Activated CD8-positive, alpha-beta memory T cell treated with anti-CD3 and anti-CD28 coated beads for 48 hours (primary cell): ENCODE measurements around the gene ZNF787.
"Not testable (repeated sequence)": the region's sequence is repeated elsewhere in the genome, so short reads cannot be mapped to it uniquely, and the experiment has no call there.

Experiments used
- DNase-seq, 3 experiments: peaks; one replicate each; pipeline ENCODE4 v3.0.0-alpha.2; 2020; ENCODE audit warnings: low read depth in 2 of 3, low spot score in 2 of 3

The ZNF787 gene

DNA sequence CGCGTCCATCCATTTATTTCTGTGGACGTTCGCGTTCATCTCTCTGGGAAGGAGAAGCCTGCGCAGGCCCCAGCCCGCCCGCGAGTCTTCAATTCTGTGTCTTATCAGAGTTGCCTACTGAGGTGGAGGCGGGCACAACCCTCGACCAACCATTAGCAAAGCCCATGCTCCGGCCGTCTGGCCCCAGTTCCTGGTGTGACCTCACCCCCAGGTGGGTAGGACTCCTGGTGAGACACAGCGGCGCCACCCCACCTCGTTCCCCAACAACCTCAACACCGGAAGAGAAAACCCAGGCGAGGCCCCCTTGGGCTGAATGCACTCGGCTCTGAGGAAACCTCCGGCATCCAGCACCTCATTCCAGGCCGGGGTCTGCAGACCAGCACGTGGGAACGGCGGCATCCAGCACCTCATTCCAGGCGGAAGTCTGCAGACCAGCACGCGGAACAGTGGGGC is 14.7 kb downstream of the ZNF787 start:
- DNase-seq = no peak

DNA sequence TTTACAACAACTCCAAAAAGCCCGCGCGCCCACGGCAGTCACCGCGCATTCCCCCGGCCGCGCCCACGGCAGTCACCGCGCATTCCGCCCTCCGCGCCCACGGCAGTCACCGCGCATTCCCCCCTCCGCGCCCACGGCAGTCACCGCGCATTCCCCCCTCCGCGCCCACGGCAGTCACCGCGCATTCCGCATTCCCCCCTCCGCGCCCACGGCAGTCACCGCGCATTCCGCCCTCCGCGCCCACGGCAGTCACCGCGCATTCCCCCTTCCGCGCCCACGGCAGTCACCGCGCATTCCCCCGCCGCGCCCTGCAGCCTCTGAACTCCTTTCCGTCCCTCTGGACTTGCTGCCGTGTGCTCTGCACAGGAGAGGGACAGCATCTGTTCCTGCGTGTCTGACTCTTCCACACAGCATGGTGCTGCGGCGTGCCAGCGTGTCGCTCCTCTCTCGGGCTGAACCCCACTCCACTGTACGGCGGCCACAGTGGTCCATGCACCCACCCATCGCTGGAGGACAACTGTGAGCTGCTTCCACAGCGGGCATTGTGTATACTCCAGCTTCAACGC is 15.2 kb downstream of the ZNF787 start:
- not testable (repeated sequence) for DNase-seq

DNA sequence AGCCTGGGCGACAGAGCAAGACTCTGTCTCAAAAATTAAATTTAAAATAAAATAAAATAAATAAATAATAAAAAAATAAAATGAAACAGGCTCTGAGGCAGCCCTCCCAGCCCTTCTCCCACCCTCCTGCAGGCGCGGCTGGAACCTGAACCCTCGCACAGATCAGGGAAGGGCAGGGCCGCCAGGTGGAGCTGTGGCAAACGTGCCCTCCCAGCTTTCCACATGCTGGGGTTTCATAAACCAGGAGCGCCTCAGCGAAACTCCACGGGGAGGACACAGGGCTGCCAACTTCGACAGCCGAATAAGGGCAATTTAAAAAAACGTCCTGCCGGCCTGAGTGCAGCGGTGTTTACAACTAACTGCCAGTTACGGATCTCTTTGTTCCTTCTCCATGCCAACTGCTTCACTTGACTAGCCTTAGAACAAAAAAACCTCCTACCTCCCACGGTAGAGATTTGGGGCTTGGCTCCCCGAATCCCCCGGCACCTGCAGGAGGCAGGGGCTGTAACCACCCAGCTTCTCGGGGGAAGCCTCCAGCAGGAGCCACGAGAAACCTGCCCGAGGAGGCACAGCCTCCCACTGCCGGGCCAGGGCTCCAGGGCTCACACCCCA is 15.9 kb downstream of the ZNF787 start:
- no peak for DNase-seq

DNA sequence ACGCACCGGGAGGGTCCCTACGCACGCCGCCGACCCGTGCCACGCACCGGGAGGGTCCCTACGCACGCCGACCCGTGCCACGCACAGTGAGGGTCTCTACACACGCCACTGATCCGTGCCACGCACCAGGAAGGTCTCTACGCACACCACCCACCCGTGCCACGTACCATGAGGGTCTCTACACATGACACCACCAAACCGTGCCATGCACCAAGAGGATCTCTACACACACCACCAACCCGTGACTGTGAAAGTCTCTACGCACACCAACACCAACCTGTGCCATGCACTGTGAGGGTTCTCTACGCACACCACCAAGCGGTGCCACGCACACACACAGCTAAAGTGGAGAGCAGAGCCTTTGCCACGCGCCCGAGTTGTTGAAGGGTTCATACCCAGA is 16.7 kb downstream of the ZNF787 start:
- DNase-seq = no peak

DNA sequence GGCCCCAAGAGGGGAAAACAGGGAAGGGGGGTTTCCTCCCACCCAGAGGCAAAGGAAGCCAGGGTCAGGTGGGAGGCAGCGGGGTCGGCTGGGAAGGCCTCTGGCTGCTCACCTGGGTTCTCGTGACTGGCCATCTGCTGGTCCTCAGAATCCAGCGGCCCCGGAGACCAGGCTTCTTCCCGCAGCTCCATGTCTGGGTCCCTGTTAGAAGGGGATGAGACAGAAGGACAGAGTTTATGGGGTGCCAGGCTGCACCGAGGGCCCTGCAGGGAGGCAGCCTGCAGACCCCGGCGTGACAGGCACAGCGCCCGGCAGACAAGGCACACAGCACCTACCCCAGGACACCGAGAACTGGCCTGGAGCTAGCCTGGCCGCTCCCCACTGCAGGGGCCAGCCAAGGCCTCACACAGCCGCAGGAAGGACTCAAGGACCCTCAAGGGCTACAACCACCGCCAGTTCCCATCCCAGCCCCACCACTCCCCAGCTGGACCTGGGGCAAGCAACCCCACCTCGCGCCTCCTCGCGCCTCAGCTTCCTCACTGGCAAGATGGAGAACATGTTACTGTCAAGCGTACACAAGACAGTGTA is 18.0 kb downstream of the ZNF787 start:
- no peak for DNase-seq

DNA sequence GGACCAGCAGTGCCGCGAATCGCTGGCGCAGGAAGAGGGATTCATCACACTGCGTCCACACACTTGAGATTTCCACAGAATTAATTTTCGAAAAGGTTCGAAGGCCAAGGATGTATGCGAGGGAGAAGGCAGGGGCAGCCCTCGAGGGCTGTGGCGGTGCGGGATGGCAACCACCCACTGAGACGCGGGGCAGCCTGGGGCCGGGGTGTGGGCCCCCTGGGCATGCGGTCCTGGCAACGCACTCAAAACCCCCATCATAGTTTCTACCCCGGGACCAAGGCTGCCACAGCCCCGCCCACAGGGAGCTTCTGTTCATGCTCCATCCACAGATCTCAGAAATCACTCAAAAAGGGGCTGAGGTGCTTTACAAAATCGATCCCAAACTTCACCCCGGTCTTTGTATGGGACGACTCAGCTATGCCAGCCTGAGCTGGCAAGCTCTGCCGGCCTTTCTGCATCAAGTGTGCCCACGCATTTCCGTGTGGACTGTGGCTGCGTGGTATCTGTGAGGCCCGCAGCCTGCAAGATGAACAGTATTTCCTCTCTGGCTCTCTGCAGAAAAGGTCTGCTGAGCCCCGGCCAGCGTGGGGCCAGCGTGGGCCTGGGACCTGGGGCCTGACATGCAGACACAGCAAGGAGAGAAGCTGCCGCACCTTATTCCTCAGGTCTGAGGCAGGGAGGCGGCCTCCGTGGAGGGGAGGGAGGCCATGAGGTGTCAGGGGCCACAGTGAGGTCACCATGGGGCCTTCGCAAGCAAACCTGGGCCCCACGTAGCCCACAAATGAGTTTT is 19.2 kb downstream of the ZNF787 start:
- no peak for DNase-seq

DNA sequence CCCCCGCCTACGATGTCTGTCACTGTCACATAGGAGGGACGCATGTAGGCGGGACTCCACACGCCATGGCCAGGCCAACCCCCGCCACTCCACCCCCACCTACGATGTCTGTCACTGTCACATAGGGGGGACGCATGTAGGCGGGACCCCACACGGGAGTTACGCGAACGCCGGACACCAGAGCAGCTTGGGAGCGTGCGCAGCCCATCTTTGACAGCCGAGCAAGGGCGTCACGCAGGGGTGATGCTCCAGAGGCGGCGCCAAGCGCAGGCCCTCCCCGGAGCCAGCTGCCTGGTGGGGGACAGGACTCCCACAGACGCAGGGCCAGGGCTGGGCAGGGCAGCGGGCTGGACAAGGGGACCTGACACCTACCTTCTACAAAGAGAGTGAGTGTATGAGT is 20.0 kb downstream of the ZNF787 start:
- DNase-seq = no peak

DNA sequence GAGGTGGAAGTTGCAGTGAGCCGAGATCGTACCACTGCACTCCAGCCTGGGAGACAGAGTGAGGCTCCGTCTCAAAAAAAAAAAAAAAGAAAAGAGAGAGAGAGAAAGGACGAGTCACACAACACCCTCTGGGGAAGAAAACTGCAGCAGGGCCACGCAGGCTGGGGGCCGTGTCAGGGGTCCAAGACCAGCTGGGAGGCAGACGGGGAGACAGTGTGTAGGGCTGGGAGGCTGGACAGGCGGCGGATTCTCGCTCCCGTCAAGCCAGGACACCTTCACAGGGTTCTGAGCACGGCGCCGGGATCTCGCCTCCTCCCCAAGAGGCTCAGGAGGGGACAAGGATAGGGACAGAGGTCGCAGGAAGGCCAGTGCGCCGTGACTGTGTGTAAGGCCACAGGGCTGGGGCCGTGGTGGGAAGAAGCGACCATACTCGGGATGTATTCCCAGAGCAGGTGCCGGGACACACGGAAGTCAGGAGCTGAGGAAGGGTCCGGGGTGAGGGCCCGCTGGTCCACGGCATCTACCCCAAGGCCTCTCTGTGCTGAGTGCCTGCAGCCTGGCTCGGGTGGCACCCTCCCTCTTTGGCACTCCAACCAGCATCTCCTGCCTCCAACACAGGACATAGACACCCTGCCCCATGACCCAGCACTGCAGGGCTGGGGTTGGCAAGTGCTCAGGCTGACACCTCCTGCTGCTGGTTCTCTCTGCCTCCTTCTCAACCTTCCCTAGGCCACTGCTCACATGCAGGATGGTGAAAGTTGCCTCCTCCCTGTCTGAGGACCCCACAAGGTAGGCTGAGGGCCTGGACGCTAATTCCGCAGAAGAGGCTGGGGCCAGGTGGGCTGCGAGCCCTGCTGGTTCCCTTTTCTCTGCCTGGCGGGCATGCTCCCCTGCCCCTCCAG is 21.2 kb downstream of the ZNF787 start:
- DNase-seq = no peak

DNA sequence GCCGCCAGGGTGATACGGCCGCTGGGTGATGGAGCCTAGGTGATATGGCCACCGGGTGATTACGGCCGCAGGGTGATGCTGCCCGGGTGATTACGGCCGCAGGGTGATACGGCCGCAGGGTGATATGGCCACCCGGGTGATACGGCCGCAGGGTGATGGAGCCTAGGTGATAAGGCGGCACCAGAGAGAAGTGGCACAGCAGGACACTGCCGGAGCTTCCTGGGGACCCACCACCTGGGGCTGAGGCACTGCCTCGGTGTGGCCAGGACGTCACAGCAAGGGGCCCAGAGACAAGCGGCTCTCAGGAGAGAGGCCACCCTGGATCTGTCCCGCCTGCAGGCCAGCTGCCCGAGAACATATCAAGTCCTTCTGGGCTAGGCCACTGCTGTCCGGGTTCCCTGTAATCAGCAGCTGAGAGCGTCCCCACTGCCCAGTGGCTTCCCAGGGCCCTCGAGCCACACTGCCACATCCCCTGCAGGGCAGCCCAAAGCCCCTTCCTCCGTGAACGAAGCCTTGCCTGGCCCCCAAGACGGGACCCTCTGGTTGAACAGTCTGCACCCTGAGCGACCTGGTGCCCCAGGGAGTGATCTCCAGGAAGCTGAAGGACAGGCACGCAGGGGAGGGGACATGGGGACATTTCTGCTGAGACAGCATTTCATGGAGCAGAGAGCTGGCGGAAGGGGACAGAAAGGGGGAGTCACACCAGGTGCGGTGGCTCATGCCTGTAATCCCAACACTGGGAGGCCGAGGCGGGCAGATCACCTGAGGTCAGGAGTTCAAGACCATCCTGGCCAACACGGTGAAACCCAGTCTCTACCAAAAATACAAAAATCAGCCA is 22.1 kb downstream of the ZNF787 start:
- DNase-seq = no peak

DNA sequence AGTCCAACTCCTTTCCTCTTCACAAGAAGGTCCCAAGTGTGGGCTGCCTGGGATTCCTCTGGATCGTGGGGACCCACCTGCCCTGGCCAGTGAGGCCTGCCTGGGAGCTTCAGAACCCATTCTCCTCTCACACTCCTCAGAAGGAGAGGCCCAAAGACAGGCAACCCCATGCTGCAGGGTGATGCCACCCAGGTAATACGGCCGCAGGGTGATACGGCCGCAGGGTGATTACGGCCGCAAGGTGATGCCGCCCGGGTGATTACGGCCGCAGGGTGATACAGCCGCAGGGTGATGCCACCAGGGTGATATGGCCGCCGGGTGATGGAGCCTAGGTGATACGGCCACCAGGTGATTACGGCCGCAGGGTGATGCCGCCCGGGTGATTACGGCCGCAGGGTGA is 22.9 kb downstream of the ZNF787 start:
- not testable (repeated sequence) for DNase-seq

DNA sequence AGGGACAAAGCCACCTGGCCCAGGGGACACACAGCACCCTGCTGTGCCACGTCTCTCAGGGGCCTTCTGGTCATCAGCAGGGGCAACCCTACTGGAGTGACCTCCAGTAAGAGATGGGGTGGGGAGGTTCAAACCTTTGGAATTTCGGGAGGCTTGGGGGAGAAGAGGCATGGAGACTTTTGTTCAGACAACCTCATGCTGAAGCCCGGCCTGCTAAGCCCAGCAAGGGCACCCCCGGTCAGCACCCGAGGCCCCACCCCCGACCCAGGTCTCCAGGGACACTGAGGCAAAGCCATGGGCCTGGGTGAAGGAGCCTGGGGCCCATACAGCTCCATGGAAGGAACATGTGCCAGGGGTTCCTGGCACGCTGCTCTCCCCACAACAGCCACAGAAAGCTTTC is 23.3 kb downstream of the ZNF787 start:
- DNase-seq = no peak

DNA sequence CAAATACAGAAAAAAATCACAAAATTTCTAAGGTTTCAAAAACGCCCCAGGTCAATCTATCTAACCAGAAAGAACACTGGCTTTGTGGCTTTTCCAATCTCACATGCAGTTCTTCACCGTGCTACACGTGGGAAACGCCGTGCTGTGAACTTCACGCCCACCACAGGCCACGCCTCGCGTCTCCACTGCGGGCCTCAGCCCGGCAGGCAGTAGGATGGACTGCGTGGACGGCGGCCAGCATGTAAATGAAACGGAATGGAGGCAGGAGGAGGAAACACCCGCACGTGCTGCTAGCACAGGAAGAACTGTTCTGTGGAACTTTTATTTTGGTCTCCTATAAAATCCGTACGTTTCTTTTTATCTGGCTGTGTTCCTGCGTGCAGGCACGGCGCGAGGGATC is 23.8 kb downstream of the ZNF787 start:
- DNase-seq = no peak

DNA sequence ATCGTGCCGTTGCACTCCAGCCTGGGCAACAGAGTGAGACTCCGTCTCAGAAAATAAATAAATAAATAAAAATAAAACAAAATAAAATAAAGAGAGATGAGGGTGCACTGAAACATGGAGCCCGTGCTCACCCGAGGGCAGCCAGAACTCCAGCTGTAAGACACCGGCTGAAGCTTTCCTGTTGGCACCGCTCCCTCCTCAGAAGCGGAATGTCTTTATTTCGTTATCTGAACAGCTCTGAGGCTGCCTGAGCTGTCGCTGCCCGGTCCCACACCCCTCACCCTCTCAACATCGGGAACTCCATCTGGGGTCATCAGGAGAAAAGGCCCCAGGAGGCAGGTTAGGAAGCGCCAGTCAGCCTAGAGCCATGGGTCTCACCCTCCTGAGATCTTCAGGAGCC is 24.4 kb downstream of the ZNF787 start:
- DNase-seq = no peak

DNA sequence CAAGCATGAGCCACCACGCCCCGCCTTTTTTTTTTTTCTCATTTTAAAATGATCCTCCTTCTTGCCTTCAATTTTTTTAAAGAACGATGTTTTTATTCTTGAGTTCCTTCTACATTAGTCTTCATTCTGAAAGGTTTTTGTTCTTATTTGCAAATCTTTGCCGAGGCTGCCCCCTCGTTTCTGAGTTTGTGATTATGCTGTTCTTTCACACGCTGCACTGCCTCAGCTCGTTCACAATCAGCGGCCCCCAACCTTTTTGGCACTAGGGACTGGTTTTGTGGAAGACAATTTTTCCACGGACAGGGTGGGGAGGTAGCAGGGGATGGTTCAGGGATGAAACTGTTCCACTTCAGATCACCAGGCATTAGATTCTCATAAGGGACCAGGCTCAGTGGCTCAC is 26.6 kb downstream of the ZNF787 start:
- no peak for DNase-seq

DNA sequence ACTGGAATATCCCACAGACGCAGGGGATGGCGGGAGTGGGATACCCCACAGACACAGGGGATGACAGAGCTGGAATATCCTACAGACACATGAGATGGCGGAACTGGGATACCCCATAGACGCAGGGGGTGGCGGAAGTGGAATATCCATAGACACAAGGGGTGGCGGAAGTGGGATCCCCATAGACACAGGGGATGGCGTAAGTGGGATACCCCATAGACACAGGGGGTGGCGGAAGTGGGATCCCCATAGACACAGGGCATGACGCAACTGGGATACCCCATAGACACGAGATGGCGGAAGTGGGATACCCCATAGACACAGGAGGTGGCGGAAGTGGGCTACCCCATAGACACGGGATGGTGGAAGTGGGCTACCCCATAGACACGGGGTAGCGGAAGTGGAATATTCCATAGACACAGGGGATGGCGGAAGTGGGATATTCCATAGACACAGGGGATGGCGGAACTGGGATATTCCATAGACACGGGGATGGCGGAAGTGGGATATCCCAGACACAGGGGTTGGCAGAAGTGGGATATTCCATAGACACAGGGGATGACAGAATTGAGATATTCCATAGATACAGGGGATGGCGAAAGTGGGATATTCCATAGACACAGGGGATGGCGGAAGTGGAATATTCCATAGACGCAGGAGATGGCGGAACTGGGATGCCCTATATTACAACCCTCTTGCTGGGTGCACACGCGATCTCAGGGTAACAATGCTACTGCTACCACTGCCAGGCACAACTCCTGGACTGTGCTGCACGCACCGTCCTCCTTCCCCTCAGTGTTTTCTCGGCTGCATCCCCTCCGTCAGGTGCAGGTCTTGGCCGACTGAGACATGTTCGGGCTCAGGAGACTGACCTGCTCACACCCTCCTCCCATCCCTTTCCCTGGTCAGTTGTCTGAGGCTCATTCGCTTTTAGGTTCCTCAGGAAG is 28.1 kb downstream of the ZNF787 start:
- DNase-seq = no peak

DNA sequence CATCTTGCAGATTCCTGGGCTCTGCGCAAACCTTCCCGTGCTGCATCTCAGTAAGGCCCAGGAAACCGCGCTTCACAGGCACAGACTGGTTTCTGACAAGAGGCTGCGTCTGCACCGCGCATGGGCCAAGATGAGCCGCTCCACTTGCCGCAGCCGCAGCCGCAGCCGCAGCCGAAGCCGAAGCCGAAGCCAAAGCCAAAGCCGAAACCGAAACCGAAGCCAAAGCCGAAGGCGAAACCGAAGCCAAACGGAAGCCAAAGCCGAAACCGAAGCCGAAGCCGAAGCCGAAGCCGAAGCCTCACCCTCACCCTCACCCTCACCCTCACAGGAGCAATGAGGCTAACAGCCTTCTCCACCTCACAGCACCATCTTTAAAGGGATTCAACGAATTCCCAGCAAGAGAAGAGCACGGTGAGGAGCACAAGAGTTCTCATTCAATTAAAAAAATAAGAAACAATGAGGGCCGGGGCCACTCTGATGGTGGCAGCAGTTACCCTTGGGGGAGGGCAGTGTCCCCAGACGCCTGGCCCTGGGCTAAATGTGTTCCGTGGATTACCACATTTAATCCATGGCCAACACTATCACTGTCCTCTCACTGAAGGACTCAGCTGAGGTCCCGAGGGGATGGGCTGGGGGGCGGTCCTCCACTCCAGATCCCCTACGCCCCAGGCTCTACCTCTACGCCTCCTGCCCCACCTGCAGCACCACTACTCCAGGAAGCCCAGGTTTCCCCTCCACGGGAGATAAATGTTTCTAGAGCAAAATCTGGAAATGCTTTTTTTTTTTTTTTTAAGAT is 29.1 kb downstream of the ZNF787 start:
- no peak for DNase-seq

DNA sequence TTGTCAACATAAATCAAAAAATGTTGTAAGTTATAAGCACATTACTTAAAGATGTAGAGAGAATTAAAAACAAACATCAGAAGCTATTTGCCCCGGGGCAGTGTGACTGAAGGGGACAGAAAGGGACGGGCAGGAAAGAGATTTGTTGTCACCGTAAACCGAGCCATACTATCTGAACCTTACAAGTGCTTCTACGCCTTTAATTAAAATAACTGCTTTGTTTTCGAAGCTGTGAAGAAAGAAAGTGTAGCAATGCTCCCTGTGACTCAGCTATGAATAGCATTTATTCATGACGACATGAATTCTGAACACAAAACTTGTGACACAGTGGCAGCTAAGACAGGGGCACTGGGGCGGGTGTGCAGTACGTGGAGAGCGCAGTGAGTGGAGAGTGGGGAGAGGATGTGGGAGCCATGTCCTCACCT is 30.0 kb downstream of the ZNF787 start:
- DNase-seq = no peak

DNA sequence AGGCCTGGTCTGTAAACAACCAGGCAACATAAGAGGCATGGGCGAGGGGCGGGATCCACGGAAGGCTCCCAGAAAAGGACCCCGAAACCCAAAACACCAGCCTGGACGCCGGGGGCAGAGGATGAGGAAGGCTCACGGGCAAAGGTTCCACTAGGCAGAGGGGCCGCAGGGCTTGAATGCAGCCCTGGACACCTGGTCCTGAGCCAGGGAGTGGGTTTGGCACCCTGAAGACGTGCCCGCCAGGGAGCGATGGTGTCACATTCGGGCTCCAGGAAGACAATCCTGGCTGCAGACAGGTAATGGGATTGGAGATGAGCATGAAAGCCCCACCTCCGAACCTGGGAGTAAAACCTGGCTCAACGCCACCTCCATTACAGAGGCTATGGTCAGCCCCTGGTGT is 31.8 kb downstream of the ZNF787 start:
- DNase-seq = no peak
